Stimulated activated CD8-positive, alpha-beta memory T cell treated with anti-CD3 and anti-CD28 coated beads, Interleukin-4, amount 100 ng/mL, for 24 hours (primary cell): ENCODE measurements around the gene ABCA4.

Experiments used
- DNase-seq: peaks from one replicate; pipeline ENCODE4 v3.0.0-alpha.2; 2020; ENCODE audit warnings: low read depth

The ABCA4 gene

GRCh38 chr1:94083681-94084080, 37.3 kb downstream of the ABCA4 start:
- DNase-seq, result no peak

GRCh38 chr1:94081566-94082344, 39.2 kb downstream of the ABCA4 start:
- DNase-seq, result no peak

- no peak for DNase-seq
Observed at GRCh38 chr1:94079989-94080388, 41.0 kb downstream of the ABCA4 start.

- no peak for DNase-seq
Observed at GRCh38 chr1:94079080-94079940, 41.6 kb downstream of the ABCA4 start.

- DNase-seq, result no peak
Observed at GRCh38 chr1:94072840-94073522, 48.0 kb downstream of the ABCA4 start.

- DNase-seq, result no peak
Observed at GRCh38 chr1:94071976-94072375, 49.0 kb downstream of the ABCA4 start.

GRCh38 chr1:94071391-94071790, 49.6 kb downstream of the ABCA4 start:
- no peak for DNase-seq

- DNase-seq, result no peak
Observed at GRCh38 chr1:94070865-94071264, 50.1 kb downstream of the ABCA4 start.

GRCh38 chr1:94069919-94070285, 51.0 kb downstream of the ABCA4 start:
- no peak for DNase-seq

- no peak for DNase-seq
Observed at GRCh38 chr1:94068999-94069918, 51.7 kb downstream of the ABCA4 start.

GRCh38 chr1:94068096-94068998, 52.6 kb downstream of the ABCA4 start:
- no peak for DNase-seq

GRCh38 chr1:94067196-94067595, 53.8 kb downstream of the ABCA4 start:
- no peak for DNase-seq

GRCh38 chr1:94063379-94063778, 57.6 kb downstream of the ABCA4 start:
- DNase-seq, result no peak

- peak; percentile 4 for DNase-seq
Observed at GRCh38 chr1:94061513-94062443, 59.2 kb downstream of the ABCA4 start.

- DNase-seq, result no peak
Observed at GRCh38 chr1:94060720-94061119, 60.2 kb downstream of the ABCA4 start.

GRCh38 chr1:94058766-94059165, 62.2 kb downstream of the ABCA4 start:
- DNase-seq, result no peak

GRCh38 chr1:94056996-94057395, 64.0 kb downstream of the ABCA4 start:
- DNase-seq, result no peak

GRCh38 chr1:94056171-94056570, 64.8 kb downstream of the ABCA4 start:
- DNase-seq, result no peak

- DNase-seq, result no peak
Observed at GRCh38 chr1:94055459-94056122, 65.4 kb downstream of the ABCA4 start.
